HCT116 (cell line): ENCODE results near the gene PPP2R5C. TPM values are rescaled to one million over a fixed set of nuclear protein-coding genes. Genes with fewer than 3 reads are reported as not detected.

Experiments used
- ATAC-seq: fragments of 200-7000 bp; cut with Tn5 transposase; 2 replicates; pipeline ENCODE4 v1.9.1; 2020; ENCODE audit warnings: mild to moderate bottlenecking, moderate library complexity
- BruUV-seq: library from RNA; stranded (reverse); fragments of 400-500 nt; replicated peaks from 2 replicates; lab custom pipeline; 2021; lab: Mats Ljungman, UMichigan
- CTCF ChIA-PET: fragments of 300-600 bp; sonication (Branson Sonifier 250); formaldehyde crosslinking; loops from one replicate; lab custom pipeline; 2021; ENCODE audit warnings: antibody characterized with exemption; lab: Charles Lee
- POLR2A ChIA-PET: fragments of 300-600, 350-600 bp; sonication (Branson Sonifier 250); formaldehyde crosslinking; loops from one replicate; lab custom pipeline; 2021; ENCODE audit warnings: antibody characterized with exemption; lab: Charles Lee
- RAD21 ChIA-PET, 2 experiments: fragments of 300-600 bp; sonication (Branson Sonifier 250); formaldehyde crosslinking; loops; one replicate each; lab custom pipeline; 2023; ENCODE audit warnings: low total read pairs in 2 of 2; ENCODE audit not compliant: uncharacterized antibody in 2 of 2, unreplicated experiment in 2 of 2, low non-redundant PET in 1 of 2; lab: Charles Lee
- DNase-seq: peaks from one replicate; pipeline ENCODE4 v3.0.0-alpha.2; 2010; ENCODE audit warnings: low read depth, low spot score
- H2AFZ ChIP-seq: fragments of 200-600 bp; shearing (Covaris generic), sonication (generic); 2 replicates; pipeline ENCODE4 v1.6.1; 2017; ENCODE audit warnings: low read depth, mixed run types, mixed read lengths, antibody characterized with exemption, low read length; ENCODE audit not compliant: poor library complexity, severe bottlenecking
- H3K27ac ChIP-seq: 2 replicates; pipeline ENCODE4 v1.5.1; 2012; ENCODE audit warnings: low read depth, low read length
- H3K27me3 ChIP-seq: fragments of 200-600 bp; sonication (generic); 2 replicates; pipeline ENCODE4 v1.6.1; 2016; ENCODE audit warnings: mixed run types, low read length, mixed read lengths; ENCODE audit not compliant: insufficient read depth
- H3K36me3 ChIP-seq, 2 experiments: fragments of 200-500 bp in 1 of 2; fragments of 200-600 bp in 1 of 2; sonication (Bioruptor generic) in 1 of 2; sonication (generic) in 1 of 2; 2 replicates each; pipeline versions ENCODE4 v1.5.1 to v1.6.1; 2014 to 2016; ENCODE audit warnings: low read length in 2 of 2, inconsistent platforms in 1 of 2, mixed read lengths in 1 of 2, mixed run types in 1 of 2; ENCODE audit not compliant: insufficient read depth in 2 of 2, control insufficient read depth in 1 of 2
- H3K4me1 ChIP-seq, 2 experiments: fragments of 200-600 bp in 1 of 2; sonication (generic) in 1 of 2; 2 replicates each; pipeline versions ENCODE4 v1.5.1 to v1.6.1; 2012 to 2017; ENCODE audit warnings: low read length in 2 of 2, inconsistent platforms in 1 of 2, mild to moderate bottlenecking in 1 of 2, mixed read lengths in 1 of 2, mixed run types in 1 of 2, moderate library complexity in 1 of 2; ENCODE audit not compliant: insufficient read depth in 2 of 2, control insufficient read depth in 1 of 2
- H3K4me2 ChIP-seq: fragments of 200-600 bp; sonication (generic); 2 replicates; pipeline ENCODE4 v1.6.1; 2017; ENCODE audit warnings: mixed run types, low read length, mixed read lengths
- H3K4me3 ChIP-seq, 2 experiments: fragments of 200-600 bp in 1 of 2; sonication (generic) in 1 of 2; replicated peaks in 1 of 2; 2 replicates each; pipeline ENCODE4 v1.5.1; 2011 to 2016; ENCODE audit warnings: low read length in 2 of 2, control low read depth in 1 of 2, low read depth in 1 of 2, mild to moderate bottlenecking in 1 of 2, mixed read lengths in 1 of 2, mixed run types in 1 of 2
- H3K79me2 ChIP-seq: fragments of 200-600 bp; sonication (generic); 2 replicates; pipeline ENCODE4 v1.6.1; 2017; ENCODE audit warnings: mild to moderate bottlenecking, mixed run types, low read length, moderate library complexity, mixed read lengths; ENCODE audit not compliant: insufficient read depth
- H3K9ac ChIP-seq: fragments of 200-600 bp; sonication (generic); 2 replicates; pipeline ENCODE4 v1.6.1; 2016; ENCODE audit warnings: low read length, mixed read lengths
- H3K9me2 ChIP-seq: fragments of 200-600 bp; sonication (generic), shearing (Covaris generic); 2 replicates; pipeline ENCODE4 v1.6.1; 2017; ENCODE audit warnings: mixed run types, mild to moderate bottlenecking, moderate library complexity; ENCODE audit not compliant: insufficient read depth
- H3K9me3 ChIP-seq, 2 experiments: fragments of 200-500 bp in 1 of 2; fragments of 200-600 bp in 1 of 2; sonication (Bioruptor generic) in 1 of 2; sonication (generic) in 1 of 2; 2 replicates each; pipeline ENCODE4 v1.6.1; 2014 to 2017; ENCODE audit warnings: low read length in 2 of 2, mixed read lengths in 2 of 2, inconsistent platforms in 1 of 2, low read depth in 1 of 2, mild to moderate bottlenecking in 1 of 2, mixed run types in 1 of 2, moderate library complexity in 1 of 2; ENCODE audit not compliant: control insufficient read depth in 1 of 2, insufficient read depth in 1 of 2
- H4K20me1 ChIP-seq: fragments of 200-600 bp; sonication (generic), shearing (Covaris generic); 2 replicates; pipeline ENCODE4 v1.6.1; 2017; ENCODE audit warnings: mixed run types, mild to moderate bottlenecking, moderate library complexity; ENCODE audit not compliant: insufficient read depth
- ATF3 ChIP-seq: IDR thresholded peaks from 2 replicates; pipeline ENCODE4 v1.6.1; 2012
- CBX3 ChIP-seq: IDR thresholded peaks from 2 replicates; pipeline ENCODE4 v1.6.1; 2012; ENCODE audit warnings: low read depth
- CTCF ChIP-seq, 3 experiments: fragments of 200-600 bp in 1 of 3; sonication (generic) in 1 of 3; IDR thresholded peaks in 2 of 3; conservative IDR thresholded peaks in 1 of 3; 2 replicates each; pipeline ENCODE4 v1.5.1; 2012 to 2017; ENCODE audit warnings: low read depth in 2 of 3, low read length in 2 of 3, antibody characterized with exemption in 1 of 3, borderline replicate concordance in 1 of 3, control low read depth in 1 of 3, mild to moderate bottlenecking in 1 of 3, mixed read lengths in 1 of 3, mixed run types in 1 of 3, moderate library complexity in 1 of 3; ENCODE audit not compliant: insufficient read depth in 1 of 3
- EGR1 ChIP-seq: IDR thresholded peaks from 2 replicates; pipeline ENCODE4 v1.6.1; 2012; ENCODE audit warnings: low read depth
- ELF1 ChIP-seq: IDR thresholded peaks from 2 replicates; pipeline ENCODE4 v1.6.1; 2012; ENCODE audit warnings: low read depth, borderline replicate concordance
- EZH2 ChIP-seq: fragments of 200-600 bp; sonication (generic); IDR thresholded peaks from 2 replicates; pipeline ENCODE4 v1.6.1; 2017; ENCODE audit warnings: antibody characterized with exemption, mixed run types
- EZH2phosphoT487 ChIP-seq: fragments of 200-600 bp; IDR thresholded peaks from 2 replicates; pipeline ENCODE4 v1.6.1; 2018; ENCODE audit warnings: antibody characterized with exemption, borderline replicate concordance
- MAX ChIP-seq: IDR thresholded peaks from 2 replicates; pipeline ENCODE4 v1.6.1; 2012
- POLR2AphosphoS5 ChIP-seq: IDR thresholded peaks from 2 replicates; pipeline ENCODE4 v1.6.1; 2011; ENCODE audit warnings: mild to moderate bottlenecking, low read depth, low read length, moderate library complexity
- RAD21 ChIP-seq: IDR thresholded peaks from 2 replicates; pipeline ENCODE4 v1.6.1; 2012; ENCODE audit warnings: low read depth, mild to moderate bottlenecking
- SIN3A ChIP-seq: IDR thresholded peaks from 2 replicates; pipeline ENCODE4 v1.6.1; 2012; ENCODE audit warnings: low read depth
- YY1 ChIP-seq: IDR thresholded peaks from 2 replicates; pipeline ENCODE4 v1.6.1; 2011; ENCODE audit warnings: low read length, low read depth, moderate library complexity, mild to moderate bottlenecking; ENCODE audit not compliant: insufficient replicate concordance; ENCODE audit errors: extremely low read depth
- ZBTB33 ChIP-seq: IDR thresholded peaks from 2 replicates; pipeline ENCODE4 v1.6.1; 2011; ENCODE audit warnings: mild to moderate bottlenecking, low read length, moderate library complexity; ENCODE audit not compliant: insufficient replicate concordance; ENCODE audit errors: extremely low read depth
- ZFX ChIP-seq: fragments of 450-650 bp; IDR thresholded peaks from 2 replicates; pipeline ENCODE4 v1.6.1; 2017
- ZNF274 ChIP-seq: fragments of 200-500 bp; sonication (Bioruptor generic); IDR thresholded peaks from 2 replicates; pipeline ENCODE4 v1.6.1; 2014; ENCODE audit warnings: mild to moderate bottlenecking, low read depth, low read length, inconsistent platforms
- intact Hi-C: fragments of 100-400 bp; cut with micrococcal nuclease; formaldehyde crosslinking; loops from 2 replicates; pipeline ENCODE4 v1.10.0; 2022
- total RNA-seq: library from RNA; stranded (reverse); gene quantifications from one replicate; pipeline ENCODE4 v1.2.1, GENCODE V29; 2021; ENCODE audit not compliant: unreplicated experiment

The PPP2R5C gene
- total RNA-seq, 1 experiment from 2014 or later: 117 TPM

GRCh38 chr14:101849125-101849524 lies 87.6 kb downstream of the PPP2R5C start:
- no peak for DNase-seq
- Histone ChIP-seq H3K4me1 (no peaks in the 10 kb centered on the region), H3K4me3 (no peak overlapping the region), H4K20me1 (no peaks in the 10 kb centered on the region), H3K79me2 (peaks cover 78% of the 10 kb centered on the region), H3K4me2 (no peak overlapping the region), H3K27me3 (no peaks in the 10 kb centered on the region), H2AFZ (no peak overlapping the region), H3K9ac (no peak overlapping the region), H3K9me2 (no peaks in the 10 kb centered on the region), H3K27ac (no peak overlapping the region), H3K36me3 (no peaks in the 10 kb centered on the region), H3K9me3 (no peaks in the 10 kb centered on the region)
- ChIA-PET RAD21 (no interaction called here), POLR2A (no interaction called here), CTCF (no interaction called here)
- no TSS peak for BruUV-seq
- ATAC-seq: no peak
- TF ChIP-seq POLR2AphosphoS5 (no peak), ELF1 (no peak), EGR1 (no peak)
- intact Hi-C loops: no loop called here

- no TSS peak for BruUV-seq
- no peaks in the 10 kb centered on the region for H3K9me3 ChIP-seq
- H3K27me3 ChIP-seq: no peaks in the 10 kb centered on the region
- DNase-seq: no peak
- ChIA-PET CTCF (no interaction called here), POLR2A (no interaction called here), RAD21 (no interaction called here)
- H3K36me3 ChIP-seq: no peaks in the 10 kb centered on the region
- H3K79me2 ChIP-seq: peaks cover 78% of the 10 kb centered on the region
- TF ChIP-seq ATF3 (no peak), CTCF (IDR thresholded peaks at IDR 0.05 in 2 of 3, conservative IDR thresholded peaks at IDR 0.05 in 1 of 3; ENCODE audit: borderline replicate concordance in 1 of 3, insufficient read depth in 1 of 3, low read depth in 2 of 3, low read length in 2 of 3) (no peak), ZFX (no peak), POLR2AphosphoS5 (no peak), ZNF274 (no peak), SIN3A (no peak), EZH2phosphoT487 (no peak), MAX (no peak), ZBTB33 (no peak), CBX3 (no peak), RAD21 (no peak), EZH2 (no peak), YY1 (no peak), ELF1 (no peak)
- no peaks in the 10 kb centered on the region for H4K20me1 ChIP-seq
- H3K4me1 ChIP-seq: no peaks in the 10 kb centered on the region
- no peak overlapping the region for H3K4me3 ChIP-seq
- H2AFZ ChIP-seq: no peak overlapping the region
- H3K27ac ChIP-seq: no peak overlapping the region
- intact Hi-C loops: no loop called here
- no peak overlapping the region for H3K9ac ChIP-seq
- no peaks in the 10 kb centered on the region for H3K9me2 ChIP-seq
- H3K4me2 ChIP-seq: no peak overlapping the region
- no peak for ATAC-seq
Measured at GRCh38 chr14:101849640-101850039, 88.1 kb downstream of the PPP2R5C start.
